ENCODE results near the gene FRZB. TPM values are rescaled to one million over a fixed set of nuclear protein-coding genes. Genes with fewer than 3 reads are reported as not detected.

The FRZB gene
- under 0.01 and 0.38 TPM in 2 replicates for total RNA-seq

GRCh38 chr2:182866461-182867406 lies at the start of gene FRZB:
Gene FRZB (minus strand): TSS chr2:182866637. CDS start chr2:182866552, 85 bp downstream.

Other genes with a start within 250 kb of the FRZB start
- 45.3 and 56.9 TPM in 2 replicates for gene DNAJC10, start 150.4 kb downstream of the FRZB start, total RNA-seq
- gene NCKAP1, start 171.8 kb upstream of the FRZB start, total RNA-seq: 76.7 and 106 TPM in 2 replicates
- gene DUSP19, start 212.1 kb upstream of the FRZB start, total RNA-seq: 0.49 and 1.1 TPM in 2 replicates